GM23338 (cell line): ENCODE results near the gene ICOS.

Source experiments
- CREB1 ChIP-seq: fragments of 250-450 bp; sonication (Bioruptor Pico); IDR thresholded peaks from 2 replicates; pipeline ENCODE4 v1.5.0; 2020; ENCODE audit warnings: low read depth, mild to moderate bottlenecking, moderate library complexity
- EZH2 ChIP-seq: fragments of 200-600 bp; sonication (generic); IDR thresholded peaks from one replicate; pipeline ENCODE4 v1.8.0; 2017; ENCODE audit warnings: antibody characterized with exemption, mild to moderate bottlenecking, low read depth; ENCODE audit not compliant: unreplicated experiment
- EZH2phosphoT487 ChIP-seq: fragments of 200-600 bp; sonication (generic); IDR thresholded peaks from one replicate; pipeline ENCODE4 v1.8.1; 2018; ENCODE audit warnings: antibody characterized with exemption; ENCODE audit not compliant: unreplicated experiment
- JUNB ChIP-seq: IDR thresholded peaks from one replicate; pipeline ENCODE4 v1.6.1; 2016; ENCODE audit warnings: antibody characterized with exemption; ENCODE audit not compliant: unreplicated experiment
- NANOG ChIP-seq: IDR thresholded peaks from 2 replicates; pipeline ENCODE4 v1.6.1; 2016; ENCODE audit warnings: antibody characterized with exemption, borderline replicate concordance
- POLR2AphosphoS5 ChIP-seq: IDR thresholded peaks from 2 replicates; pipeline ENCODE4 v1.6.1; 2016; ENCODE audit warnings: antibody characterized with exemption, low read depth
- STAT1 ChIP-seq: IDR thresholded peaks from one replicate; pipeline ENCODE4 v1.6.1; 2016; ENCODE audit warnings: antibody characterized with exemption; ENCODE audit not compliant: unreplicated experiment
- ZNF114 ChIP-seq: fragments of 250-450 bp; sonication (Bioruptor Pico); IDR thresholded peaks from 2 replicates; pipeline ENCODE4 v1.5.0; 2020; ENCODE audit warnings: mild to moderate bottlenecking, moderate library complexity
- ZNF331 ChIP-seq: fragments of 250-450 bp; sonication (Bioruptor Pico); IDR thresholded peaks from 2 replicates; pipeline ENCODE4 v1.5.0; 2020; ENCODE audit warnings: low read depth, mild to moderate bottlenecking, moderate library complexity
- TF ChIP-seq, protein P1 (sequence below), 2 experiments: fragments of 200-600 bp in 1 of 2; sonication (generic) in 1 of 2; conservative IDR thresholded peaks; 2 replicates each; pipeline versions ENCODE4 v1.5.1 to v1.6.1; 2016 to 2017; ENCODE audit warnings: antibody characterized with exemption in 2 of 2, low read depth in 2 of 2, mild to moderate bottlenecking in 2 of 2, moderate library complexity in 1 of 2
- TF ChIP-seq, protein P2 (sequence below): IDR thresholded peaks from one replicate; pipeline ENCODE4 v1.6.1; 2018; ENCODE audit warnings: antibody characterized with exemption; ENCODE audit not compliant: unreplicated experiment
- TF ChIP-seq, protein P3 (sequence below): IDR thresholded peaks from 2 replicates; pipeline ENCODE4 v1.6.1; 2016; ENCODE audit warnings: antibody characterized with exemption
- TF ChIP-seq, protein P4 (sequence below): fragments of 250-450 bp; sonication (Bioruptor Pico); IDR thresholded peaks from 2 replicates; pipeline ENCODE4 v1.5.0; 2020; ENCODE audit warnings: mild to moderate bottlenecking, moderate library complexity

DNA sequence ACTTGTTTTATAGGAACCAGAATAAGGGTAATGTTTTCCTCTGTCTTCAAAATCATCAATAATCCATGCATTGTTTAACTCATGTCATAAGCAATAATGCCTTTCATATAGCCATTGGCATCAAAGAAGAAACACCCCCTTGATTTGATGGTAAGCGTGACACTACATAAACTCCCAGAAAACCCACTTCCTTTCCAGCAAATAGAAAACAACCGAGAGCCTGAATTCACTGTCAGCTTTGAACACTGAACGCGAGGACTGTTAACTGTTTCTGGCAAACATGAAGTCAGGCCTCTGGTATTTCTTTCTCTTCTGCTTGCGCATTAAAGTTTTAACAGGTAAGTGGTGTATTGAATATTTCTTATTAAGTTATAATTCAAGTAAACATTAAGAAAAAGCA lies at the start of gene ICOS:
- TF ChIP-seq, protein P1, sequence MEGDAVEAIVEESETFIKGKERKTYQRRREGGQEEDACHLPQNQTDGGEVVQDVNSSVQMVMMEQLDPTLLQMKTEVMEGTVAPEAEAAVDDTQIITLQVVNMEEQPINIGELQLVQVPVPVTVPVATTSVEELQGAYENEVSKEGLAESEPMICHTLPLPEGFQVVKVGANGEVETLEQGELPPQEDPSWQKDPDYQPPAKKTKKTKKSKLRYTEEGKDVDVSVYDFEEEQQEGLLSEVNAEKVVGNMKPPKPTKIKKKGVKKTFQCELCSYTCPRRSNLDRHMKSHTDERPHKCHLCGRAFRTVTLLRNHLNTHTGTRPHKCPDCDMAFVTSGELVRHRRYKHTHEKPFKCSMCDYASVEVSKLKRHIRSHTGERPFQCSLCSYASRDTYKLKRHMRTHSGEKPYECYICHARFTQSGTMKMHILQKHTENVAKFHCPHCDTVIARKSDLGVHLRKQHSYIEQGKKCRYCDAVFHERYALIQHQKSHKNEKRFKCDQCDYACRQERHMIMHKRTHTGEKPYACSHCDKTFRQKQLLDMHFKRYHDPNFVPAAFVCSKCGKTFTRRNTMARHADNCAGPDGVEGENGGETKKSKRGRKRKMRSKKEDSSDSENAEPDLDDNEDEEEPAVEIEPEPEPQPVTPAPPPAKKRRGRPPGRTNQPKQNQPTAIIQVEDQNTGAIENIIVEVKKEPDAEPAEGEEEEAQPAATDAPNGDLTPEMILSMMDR (conservative IDR thresholded peaks at IDR 0.05; ENCODE audit: low read depth in 2 of 2), result no peak
- TF ChIP-seq, protein P2, sequence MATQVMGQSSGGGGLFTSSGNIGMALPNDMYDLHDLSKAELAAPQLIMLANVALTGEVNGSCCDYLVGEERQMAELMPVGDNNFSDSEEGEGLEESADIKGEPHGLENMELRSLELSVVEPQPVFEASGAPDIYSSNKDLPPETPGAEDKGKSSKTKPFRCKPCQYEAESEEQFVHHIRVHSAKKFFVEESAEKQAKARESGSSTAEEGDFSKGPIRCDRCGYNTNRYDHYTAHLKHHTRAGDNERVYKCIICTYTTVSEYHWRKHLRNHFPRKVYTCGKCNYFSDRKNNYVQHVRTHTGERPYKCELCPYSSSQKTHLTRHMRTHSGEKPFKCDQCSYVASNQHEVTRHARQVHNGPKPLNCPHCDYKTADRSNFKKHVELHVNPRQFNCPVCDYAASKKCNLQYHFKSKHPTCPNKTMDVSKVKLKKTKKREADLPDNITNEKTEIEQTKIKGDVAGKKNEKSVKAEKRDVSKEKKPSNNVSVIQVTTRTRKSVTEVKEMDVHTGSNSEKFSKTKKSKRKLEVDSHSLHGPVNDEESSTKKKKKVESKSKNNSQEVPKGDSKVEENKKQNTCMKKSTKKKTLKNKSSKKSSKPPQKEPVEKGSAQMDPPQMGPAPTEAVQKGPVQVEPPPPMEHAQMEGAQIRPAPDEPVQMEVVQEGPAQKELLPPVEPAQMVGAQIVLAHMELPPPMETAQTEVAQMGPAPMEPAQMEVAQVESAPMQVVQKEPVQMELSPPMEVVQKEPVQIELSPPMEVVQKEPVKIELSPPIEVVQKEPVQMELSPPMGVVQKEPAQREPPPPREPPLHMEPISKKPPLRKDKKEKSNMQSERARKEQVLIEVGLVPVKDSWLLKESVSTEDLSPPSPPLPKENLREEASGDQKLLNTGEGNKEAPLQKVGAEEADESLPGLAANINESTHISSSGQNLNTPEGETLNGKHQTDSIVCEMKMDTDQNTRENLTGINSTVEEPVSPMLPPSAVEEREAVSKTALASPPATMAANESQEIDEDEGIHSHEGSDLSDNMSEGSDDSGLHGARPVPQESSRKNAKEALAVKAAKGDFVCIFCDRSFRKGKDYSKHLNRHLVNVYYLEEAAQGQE, result no peak
- no peak for TF ChIP-seq JUNB
- TF ChIP-seq EZH2, result no peak
- TF ChIP-seq, protein P3, sequence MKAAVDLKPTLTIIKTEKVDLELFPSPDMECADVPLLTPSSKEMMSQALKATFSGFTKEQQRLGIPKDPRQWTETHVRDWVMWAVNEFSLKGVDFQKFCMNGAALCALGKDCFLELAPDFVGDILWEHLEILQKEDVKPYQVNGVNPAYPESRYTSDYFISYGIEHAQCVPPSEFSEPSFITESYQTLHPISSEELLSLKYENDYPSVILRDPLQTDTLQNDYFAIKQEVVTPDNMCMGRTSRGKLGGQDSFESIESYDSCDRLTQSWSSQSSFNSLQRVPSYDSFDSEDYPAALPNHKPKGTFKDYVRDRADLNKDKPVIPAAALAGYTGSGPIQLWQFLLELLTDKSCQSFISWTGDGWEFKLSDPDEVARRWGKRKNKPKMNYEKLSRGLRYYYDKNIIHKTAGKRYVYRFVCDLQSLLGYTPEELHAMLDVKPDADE, result no peak
- TF ChIP-seq STAT1, result no peak
- TF ChIP-seq CREB1 (CRISPR knock-in tag), result no peak
- TF ChIP-seq EZH2phosphoT487, result no peak
- no peak for TF ChIP-seq ZNF114 (CRISPR knock-in tag)
- TF ChIP-seq POLR2AphosphoS5, result no peak
- TF ChIP-seq ZNF331, result no peak
- no peak for TF ChIP-seq NANOG
- TF ChIP-seq, protein P4, sequence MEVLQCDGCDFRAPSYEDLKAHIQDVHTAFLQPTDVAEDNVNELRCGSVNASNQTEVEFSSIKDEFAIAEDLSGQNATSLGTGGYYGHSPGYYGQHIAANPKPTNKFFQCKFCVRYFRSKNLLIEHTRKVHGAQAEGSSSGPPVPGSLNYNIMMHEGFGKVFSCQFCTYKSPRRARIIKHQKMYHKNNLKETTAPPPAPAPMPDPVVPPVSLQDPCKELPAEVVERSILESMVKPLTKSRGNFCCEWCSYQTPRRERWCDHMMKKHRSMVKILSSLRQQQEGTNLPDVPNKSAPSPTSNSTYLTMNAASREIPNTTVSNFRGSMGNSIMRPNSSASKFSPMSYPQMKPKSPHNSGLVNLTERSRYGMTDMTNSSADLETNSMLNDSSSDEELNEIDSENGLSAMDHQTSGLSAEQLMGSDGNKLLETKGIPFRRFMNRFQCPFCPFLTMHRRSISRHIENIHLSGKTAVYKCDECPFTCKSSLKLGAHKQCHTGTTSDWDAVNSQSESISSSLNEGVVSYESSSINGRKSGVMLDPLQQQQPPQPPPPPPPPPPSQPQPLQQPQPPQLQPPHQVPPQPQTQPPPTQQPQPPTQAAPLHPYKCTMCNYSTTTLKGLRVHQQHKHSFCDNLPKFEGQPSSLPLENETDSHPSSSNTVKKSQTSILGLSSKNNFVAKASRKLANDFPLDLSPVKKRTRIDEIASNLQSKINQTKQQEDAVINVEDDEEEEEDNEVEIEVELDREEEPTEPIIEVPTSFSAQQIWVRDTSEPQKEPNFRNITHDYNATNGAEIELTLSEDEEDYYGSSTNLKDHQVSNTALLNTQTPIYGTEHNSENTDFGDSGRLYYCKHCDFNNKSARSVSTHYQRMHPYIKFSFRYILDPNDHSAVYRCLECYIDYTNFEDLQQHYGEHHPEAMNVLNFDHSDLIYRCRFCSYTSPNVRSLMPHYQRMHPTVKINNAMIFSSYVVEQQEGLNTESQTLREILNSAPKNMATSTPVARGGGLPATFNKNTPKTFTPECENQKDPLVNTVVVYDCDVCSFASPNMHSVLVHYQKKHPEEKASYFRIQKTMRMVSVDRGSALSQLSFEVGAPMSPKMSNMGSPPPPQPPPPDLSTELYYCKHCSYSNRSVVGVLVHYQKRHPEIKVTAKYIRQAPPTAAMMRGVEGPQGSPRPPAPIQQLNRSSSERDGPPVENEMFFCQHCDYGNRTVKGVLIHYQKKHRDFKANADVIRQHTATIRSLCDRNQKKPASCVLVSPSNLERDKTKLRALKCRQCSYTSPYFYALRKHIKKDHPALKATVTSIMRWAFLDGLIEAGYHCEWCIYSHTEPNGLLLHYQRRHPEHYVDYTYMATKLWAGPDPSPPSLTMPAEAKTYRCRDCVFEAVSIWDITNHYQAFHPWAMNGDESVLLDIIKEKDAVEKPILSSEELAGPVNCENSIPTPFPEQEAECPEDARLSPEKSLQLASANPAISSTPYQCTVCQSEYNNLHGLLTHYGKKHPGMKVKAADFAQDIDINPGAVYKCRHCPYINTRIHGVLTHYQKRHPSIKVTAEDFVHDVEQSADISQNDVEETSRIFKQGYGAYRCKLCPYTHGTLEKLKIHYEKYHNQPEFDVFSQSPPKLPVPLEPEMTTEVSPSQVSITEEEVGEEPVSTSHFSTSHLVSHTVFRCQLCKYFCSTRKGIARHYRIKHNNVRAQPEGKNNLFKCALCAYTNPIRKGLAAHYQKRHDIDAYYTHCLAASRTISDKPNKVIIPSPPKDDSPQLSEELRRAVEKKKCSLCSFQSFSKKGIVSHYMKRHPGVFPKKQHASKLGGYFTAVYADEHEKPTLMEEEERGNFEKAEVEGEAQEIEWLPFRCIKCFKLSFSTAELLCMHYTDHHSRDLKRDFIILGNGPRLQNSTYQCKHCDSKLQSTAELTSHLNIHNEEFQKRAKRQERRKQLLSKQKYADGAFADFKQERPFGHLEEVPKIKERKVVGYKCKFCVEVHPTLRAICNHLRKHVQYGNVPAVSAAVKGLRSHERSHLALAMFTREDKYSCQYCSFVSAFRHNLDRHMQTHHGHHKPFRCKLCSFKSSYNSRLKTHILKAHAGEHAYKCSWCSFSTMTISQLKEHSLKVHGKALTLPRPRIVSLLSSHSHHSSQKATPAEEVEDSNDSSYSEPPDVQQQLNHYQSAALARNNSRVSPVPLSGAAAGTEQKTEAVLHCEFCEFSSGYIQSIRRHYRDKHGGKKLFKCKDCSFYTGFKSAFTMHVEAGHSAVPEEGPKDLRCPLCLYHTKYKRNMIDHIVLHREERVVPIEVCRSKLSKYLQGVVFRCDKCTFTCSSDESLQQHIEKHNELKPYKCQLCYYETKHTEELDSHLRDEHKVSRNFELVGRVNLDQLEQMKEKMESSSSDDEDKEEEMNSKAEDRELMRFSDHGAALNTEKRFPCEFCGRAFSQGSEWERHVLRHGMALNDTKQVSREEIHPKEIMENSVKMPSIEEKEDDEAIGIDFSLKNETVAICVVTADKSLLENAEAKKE, result no peak
